IMR-90 (cell line): ENCODE data around the gene COL18A1. TPM values are rescaled to one million over a fixed set of nuclear protein-coding genes. Genes with fewer than 3 reads are reported as not detected.
A peak's percentile ranks its signal among the peaks of the same experiment; 100 is the strongest.

Experiments used
- ATAC-seq: fragments of 200-7000 bp; cut with Tn5 transposase; 2 replicates; pipeline ENCODE4 v1.9.1; 2020; ENCODE audit warnings: low read depth, mild to moderate bottlenecking, moderate library complexity
- BruUV-seq: library from RNA; stranded (reverse); fragments of 400-500 nt; replicated peaks from 2 replicates; lab custom pipeline; 2021; lab: Mats Ljungman, UMichigan
- CTCF ChIA-PET: fragments of 300-600 bp; formaldehyde crosslinking; extraction: SDS; loops from one replicate; lab custom pipeline; 2021; ENCODE audit warnings: antibody characterized with exemption; lab: Yijun Ruan, JAX
- POLR2A ChIA-PET: fragments of 300-600 bp; sonication (Branson Sonifier 250); formaldehyde crosslinking; loops from one replicate; lab custom pipeline; 2022; ENCODE audit warnings: antibody characterized with exemption; ENCODE audit not compliant: unreplicated experiment; lab: Charles Lee
- DNase-seq: peaks from one replicate; pipeline ENCODE4 v3.0.0; 2013
- H2AFZ ChIP-seq: replicated peaks from 2 replicates; pipeline ENCODE3; 2013; ENCODE audit warnings: low read length, mild to moderate bottlenecking; ENCODE audit not compliant: poor library complexity
- H2AK5ac ChIP-seq: 2 replicates; pipeline ENCODE4 v1.6.1; 2013; ENCODE audit warnings: low read depth, low read length, inconsistent platforms
- H2AK9ac ChIP-seq: replicated peaks from 2 replicates; pipeline ENCODE3; 2013; ENCODE audit warnings: mild to moderate bottlenecking, low read depth, low read length, moderate library complexity; ENCODE audit not compliant: poor library complexity
- H2BK120ac ChIP-seq: 2 replicates; pipeline ENCODE4 v1.6.1; 2013; ENCODE audit warnings: low read depth, low read length, inconsistent platforms
- H2BK15ac ChIP-seq: 3 replicates; pipeline ENCODE4 v1.6.1; 2013; ENCODE audit warnings: low read depth, low read length, inconsistent platforms
- H2BK20ac ChIP-seq: 2 replicates; pipeline ENCODE4 v1.6.1; 2013; ENCODE audit warnings: low read depth, mild to moderate bottlenecking, inconsistent platforms, low read length, moderate library complexity
- H2BK5ac ChIP-seq: 2 replicates; pipeline ENCODE4 v1.6.1; 2013; ENCODE audit warnings: mild to moderate bottlenecking, low read depth, low read length, inconsistent platforms; ENCODE audit not compliant: poor library complexity, severe bottlenecking
- H3K14ac ChIP-seq: replicated peaks from 2 replicates; pipeline ENCODE4 v1.6.1; 2013; ENCODE audit warnings: low read depth, low read length, inconsistent platforms
- H3K18ac ChIP-seq: 2 replicates; pipeline ENCODE4 v1.6.1; 2013; ENCODE audit warnings: low read depth, low read length, control low read depth
- H3K23ac ChIP-seq: 2 replicates; pipeline ENCODE4 v1.6.1; 2013; ENCODE audit warnings: low read depth, low read length, inconsistent platforms
- H3K27ac ChIP-seq: 2 replicates; pipeline ENCODE4 v1.5.1; 2013; ENCODE audit warnings: mild to moderate bottlenecking, control low read depth, low read length; ENCODE audit not compliant: insufficient read depth
- H3K27me3 ChIP-seq: 2 replicates; pipeline ENCODE4 v1.6.1; 2013; ENCODE audit warnings: low read length; ENCODE audit not compliant: control insufficient read depth, insufficient read depth
- H3K36me3 ChIP-seq: 2 replicates; pipeline ENCODE4 v1.6.1; 2013; ENCODE audit warnings: low read length, mixed read lengths; ENCODE audit not compliant: control insufficient read depth, insufficient read depth
- H3K4ac ChIP-seq: 2 replicates; pipeline ENCODE4 v1.6.1; 2013; ENCODE audit warnings: low read depth, low read length, inconsistent platforms
- H3K4me1 ChIP-seq: 2 replicates; pipeline ENCODE4 v1.6.1; 2013; ENCODE audit warnings: low read length, mixed read lengths; ENCODE audit not compliant: control insufficient read depth, insufficient read depth
- H3K4me2 ChIP-seq: 2 replicates; pipeline ENCODE4 v1.6.1; 2013; ENCODE audit warnings: low read depth, mild to moderate bottlenecking, control low read depth, low read length, moderate library complexity
- H3K4me3 ChIP-seq: 2 replicates; pipeline ENCODE4 v1.5.1; 2013; ENCODE audit warnings: low read depth, mild to moderate bottlenecking, control low read depth, low read length, moderate library complexity; ENCODE audit not compliant: insufficient read depth
- H3K56ac ChIP-seq: 2 replicates; pipeline ENCODE4 v1.6.1; 2013; ENCODE audit warnings: low read length, inconsistent platforms; ENCODE audit not compliant: insufficient read depth; ENCODE audit errors: extremely low read depth
- H3K79me1 ChIP-seq, 2 experiments: 2 replicates each; pipeline ENCODE4 v1.6.1; 2013; ENCODE audit warnings: low read length in 2 of 2, inconsistent platforms in 1 of 2, low read depth in 1 of 2
- H3K9ac ChIP-seq: 2 replicates; pipeline ENCODE4 v1.6.1; 2013; ENCODE audit warnings: low read depth, low read length, control low read depth
- H3K9me1 ChIP-seq: 2 replicates; pipeline ENCODE4 v1.6.1; 2013; ENCODE audit warnings: low read length, inconsistent platforms; ENCODE audit not compliant: insufficient read depth
- H3K9me3 ChIP-seq: 2 replicates; pipeline ENCODE4 v1.6.1; 2013; ENCODE audit warnings: low read length; ENCODE audit not compliant: control insufficient read depth, insufficient read depth
- H4K20me1 ChIP-seq: 2 replicates; pipeline ENCODE4 v1.6.1; 2013; ENCODE audit warnings: low read length, inconsistent platforms; ENCODE audit not compliant: insufficient read depth
- H4K5ac ChIP-seq: 2 replicates; pipeline ENCODE4 v1.6.1; 2013; ENCODE audit warnings: mild to moderate bottlenecking, low read depth, low read length, control low read depth
- H4K8ac ChIP-seq, 2 experiments: 2 replicates each; pipeline ENCODE4 v1.6.1; 2013; ENCODE audit warnings: low read depth in 2 of 2, low read length in 2 of 2, control low read depth in 1 of 2, inconsistent platforms in 1 of 2
- H4K91ac ChIP-seq: 2 replicates; pipeline ENCODE4 v1.6.1; 2013; ENCODE audit warnings: low read depth, low read length, inconsistent platforms; ENCODE audit not compliant: insufficient read depth
- BHLHE40 ChIP-seq: fragments of 150-350 bp; IDR thresholded peaks from 2 replicates; pipeline ENCODE4 v1.6.1; 2016; ENCODE audit warnings: mild to moderate bottlenecking, low read depth, low read length
- CTCF ChIP-seq: conservative IDR thresholded peaks from 2 replicates; pipeline ENCODE4 v1.5.1; 2012; ENCODE audit warnings: mild to moderate bottlenecking, low read depth, low read length, improper control_type of control experiment
- ELK1 ChIP-seq: fragments of 150-350 bp; IDR thresholded peaks from 2 replicates; pipeline ENCODE4 v1.6.1; 2016; ENCODE audit warnings: low read depth, mild to moderate bottlenecking, low read length, moderate library complexity, borderline replicate concordance
- FOS ChIP-seq: fragments of 150-350 bp; IDR thresholded peaks from 2 replicates; pipeline ENCODE4 v1.6.1; 2016; ENCODE audit warnings: low read depth, low read length
- MAZ ChIP-seq: IDR thresholded peaks from 2 replicates; pipeline ENCODE4 v1.6.1; 2012; ENCODE audit warnings: low read depth, mild to moderate bottlenecking, low read length, improper control_type of control experiment, moderate library complexity, borderline replicate concordance
- NFE2L2 ChIP-seq: fragments of 150-350 bp; IDR thresholded peaks from 2 replicates; pipeline ENCODE4 v1.6.1; 2016; ENCODE audit warnings: low read depth, mild to moderate bottlenecking, low read length
- POLR2A ChIP-seq: IDR thresholded peaks from 2 replicates; pipeline ENCODE4 v1.6.1; 2012; ENCODE audit warnings: mild to moderate bottlenecking, low read depth, low read length
- SMC3 ChIP-seq: fragments of 150-350 bp; IDR thresholded peaks from 2 replicates; pipeline ENCODE4 v1.6.1; 2016; ENCODE audit warnings: low read depth, mild to moderate bottlenecking, antibody characterized with exemption, low read length, moderate library complexity
- USF2 ChIP-seq: fragments of 150-350 bp; IDR thresholded peaks from 2 replicates; pipeline ENCODE4 v1.6.1; 2017; ENCODE audit warnings: mild to moderate bottlenecking, antibody characterized with exemption, low read length, low read depth
- WGBS, 2 experiments: methylation state at CpG; one replicate each; pipeline versions ENCODE4 v1.1.5 to v1.1.7; 2013; ENCODE audit warnings: missing lambda C conversion rate in 2 of 2; ENCODE audit not compliant: insufficient read length in 1 of 2; ENCODE audit errors: extremely low coverage in 2 of 2; 5-methylcytosine and 5-hydroxymethylcytosine counted together
- dilution Hi-C: fragments of 300-500 bp; cut with HindIII; formaldehyde crosslinking; loops from one replicate; pipeline ENCODE4 v1.14.3; 2018; ENCODE audit warnings: low sequenced_read_pairs; ENCODE audit not compliant: unreplicated experiment
- in situ Hi-C: fragments of 300-500 bp; cut with MboI; formaldehyde crosslinking; loops from 3 replicates; pipeline ENCODE4 v1.14.3; 2019; ENCODE audit warnings: low sequenced_read_pairs, inconsistent platforms, mixed read lengths
- intact Hi-C: fragments of 100-400 bp; cut with micrococcal nuclease; formaldehyde crosslinking; loops from 2 replicates; pipeline ENCODE4 v1.10.0; 2022
- polyA plus RNA-seq, 3 experiments: library from polyadenylated mRNA; depleted of rRNA; stranded (reverse); fragments of >200 nt; gene quantifications; 2 replicates each; pipeline ENCODE4 v1.2.3, GENCODE V29; 2012; ENCODE audit warnings: low replicate concordance in 1 of 3
- total RNA-seq: library from RNA; depleted of rRNA; stranded (reverse); fragments of >200 nt; gene quantifications from 2 replicates; pipeline ENCODE4 v1.2.3, GENCODE V29; 2012

Gene COL18A1
- total and polyA plus RNA-seq, 2 of the 4 experiments (the other 2 are of a cell fraction): 4.3 to 46.7 TPM

GRCh38 chr21:45429221-45430175, 24.5 kb downstream of the COL18A1 start:
- in situ Hi-C loops: no loop called here

More at GRCh38 chr21:45429221-45430175, 24.5 kb downstream of the COL18A1 start:
- Histone ChIP-seq H2AK5ac (peak overlapping the region; percentile 59), H2BK120ac (peak overlapping the region; percentile 61; the same call in 1 of the 2 replicates), H3K4me1 (peaks cover 43% of the 10 kb centered on the region), H3K4me3 (no peak overlapping the region), H3K4me2 (no peak overlapping the region), H3K18ac (no peak overlapping the region; the same call in 1 of the 2 replicates), H3K27me3 (no peaks in the 10 kb centered on the region), H4K20me1 (peaks cover 47% of the 10 kb centered on the region), H4K91ac (no peak overlapping the region; the same call in 1 of the 2 replicates), H3K4ac (peak overlapping the region; percentile 4), H2BK15ac (no peak overlapping the region; the same call in 2 of the 3 replicates), H2AFZ (peak overlapping the region; percentile 28), H3K56ac (no peak overlapping the region), H4K8ac (no peak overlapping the region), H3K79me1 (peaks cover 25 to 88% of the 10 kb centered on the region in 2 experiments; a peak in 3 of 4 replicates), H4K5ac (no peak overlapping the region), H2BK20ac (no peak overlapping the region), H3K27ac (no peak overlapping the region), H3K23ac (no peak overlapping the region), H3K36me3 (peaks cover 3% of the 10 kb centered on the region; the same call in 1 of the 2 replicates), H3K9ac (no peak overlapping the region), H3K9me3 (no peaks in the 10 kb centered on the region), H3K14ac (no peak overlapping the region), H2BK5ac (no peak overlapping the region), H2AK9ac (peak overlapping the region; percentile 58), H3K9me1 (peaks cover 26% of the 10 kb centered on the region)
- DNase-seq (no peak), ATAC-seq (no peak)
- POLR2A ChIA-PET: no interaction called here
- CTCF ChIA-PET: interaction anchor here (0.6 kb wide), 1 partner anchor 609 kb away, joined by 10 read pairs; no protein-coding TSS in a partner anchor
- TF ChIP-seq ELK1 (no peak), CTCF (no peak), MAZ (no peak), POLR2A (no peak), BHLHE40 (no peak), NFE2L2 (no peak), USF2 (no peak), SMC3 (no peak), FOS (no peak)
- dilution Hi-C loops (no loop called here), intact Hi-C loops (no loop called here)
- WGBS, 2 experiments: 97% methylated on average over 7 of the region's 32 CpGs; no CpG with 5 or more reads in 1 of the 2 experiments
- no TSS peak for BruUV-seq
